Stimulated activated CD8-positive, alpha-beta memory T cell treated with anti-CD3 and anti-CD28 coated beads, Interleukin-2, amount 100 ng/mL, for 1 hour (primary cell): ENCODE measurements around the gene TTC7B.

Experiments
- DNase-seq, 2 donors: peaks; one replicate each; pipeline ENCODE4 v3.0.0-alpha.2; 2020; ENCODE audit warnings: low read depth in 2 of 2

The TTC7B gene

GRCh38 chr14:90575781-90576180 lies 240.4 kb downstream of the TTC7B start:
- DNase-seq: no peak

DNA sequence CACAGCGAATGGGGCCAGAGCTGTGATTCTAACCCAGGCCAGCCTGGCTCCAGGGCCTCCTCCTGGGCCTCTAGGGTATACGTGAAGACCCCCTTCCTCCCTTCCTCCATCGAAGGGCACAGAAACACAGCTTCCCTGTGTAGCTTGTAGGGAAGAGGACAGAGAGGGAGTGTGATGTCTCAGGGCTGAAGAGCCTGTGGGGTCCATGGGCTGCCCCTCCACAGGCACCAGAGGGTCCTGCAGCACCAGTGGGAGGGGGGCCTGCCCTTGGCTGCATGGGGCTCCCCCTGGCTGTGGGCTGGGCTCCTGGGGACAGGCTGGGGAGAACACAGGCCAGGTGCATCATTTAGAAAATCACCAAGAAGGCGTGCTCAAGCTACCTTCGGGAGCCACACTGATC lies 240.9 kb downstream of the TTC7B start:
- no peak for DNase-seq

- no peak for DNase-seq
These were observed 241.8 kb downstream of the TTC7B start for GRCh38 chr14:90574188-90575131.

DNA sequence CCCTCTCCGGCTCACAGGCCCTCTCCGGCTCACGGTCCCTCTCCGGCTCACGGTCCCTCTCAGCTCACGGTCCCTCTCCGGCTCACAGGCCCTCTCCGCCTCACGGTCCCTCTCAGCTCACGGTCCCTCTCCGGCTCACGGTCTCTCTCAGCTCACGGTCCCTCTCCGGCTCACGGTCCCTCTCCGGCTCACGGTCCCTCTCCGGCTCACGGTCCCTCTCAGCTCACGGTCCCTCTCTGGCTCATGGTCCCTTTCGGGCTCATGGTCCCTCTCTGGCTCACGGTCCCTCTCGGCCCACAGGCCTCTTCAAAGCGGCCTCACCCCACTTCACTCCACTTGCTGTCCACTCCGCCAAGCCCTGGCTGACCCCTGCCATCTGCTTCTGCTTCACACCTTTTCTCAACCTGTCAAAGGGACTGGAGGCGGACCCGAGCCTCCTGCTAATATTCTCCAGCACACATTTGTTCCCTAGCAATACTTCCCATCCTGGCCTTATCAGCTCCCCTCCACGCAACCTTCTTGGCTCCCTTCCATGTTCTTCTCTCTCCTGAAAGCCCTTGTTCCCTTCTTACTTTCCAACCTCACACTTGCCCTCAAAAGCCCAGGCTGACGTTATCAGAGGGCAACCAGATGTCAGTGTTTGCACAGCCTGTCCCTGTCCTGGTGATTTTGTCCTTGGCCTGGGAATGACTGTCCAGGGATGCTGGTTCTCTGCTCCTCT lies 242.7 kb downstream of the TTC7B start:
- DNase-seq: no peak

GRCh38 chr14:90572441-90573150 lies 243.6 kb downstream of the TTC7B start:
- no peak for DNase-seq

DNA sequence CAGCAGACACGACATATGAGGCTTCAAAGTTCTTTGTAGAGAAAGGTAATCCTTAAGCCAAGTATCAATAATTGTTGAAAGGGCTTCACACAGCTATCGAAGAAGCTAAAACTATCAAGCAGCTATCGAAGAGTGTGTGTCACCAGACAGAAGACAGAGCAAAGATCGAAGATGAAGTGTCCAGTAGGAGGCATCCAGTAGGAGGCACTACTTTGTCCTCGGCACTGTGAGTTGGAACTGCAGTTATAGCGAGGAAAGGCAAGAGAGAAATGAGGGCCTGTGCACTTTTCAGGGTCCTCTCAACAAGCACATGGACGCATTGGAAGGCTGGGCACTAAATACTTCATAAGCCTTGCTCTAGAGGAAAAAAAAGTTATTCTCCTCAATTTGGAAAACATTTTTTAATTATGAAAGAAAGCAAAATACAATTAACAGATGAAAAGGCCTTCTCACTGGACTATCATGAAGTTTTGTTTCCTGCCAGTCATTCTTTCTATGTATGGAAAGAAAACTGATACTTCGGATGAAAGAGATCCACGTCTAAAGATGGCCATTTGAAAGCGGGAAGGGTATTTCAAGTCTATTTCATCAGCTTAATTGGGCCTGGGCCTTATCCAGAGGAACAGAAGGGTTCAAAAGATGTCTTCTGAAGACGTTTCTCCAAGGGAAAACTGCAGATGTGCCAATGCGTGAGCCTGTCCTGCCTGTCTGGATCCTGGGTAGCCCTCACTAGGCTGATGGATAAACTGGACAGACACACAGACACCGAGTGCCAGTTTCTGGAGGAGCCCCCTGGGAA lies 244.9 kb downstream of the TTC7B start:
- no peak for DNase-seq

GRCh38 chr14:90570461-90570860 lies 245.8 kb downstream of the TTC7B start:
- DNase-seq: no peak

- DNase-seq: no peak
These were observed 246.4 kb downstream of the TTC7B start for GRCh38 chr14:90569606-90570387.

- no peak for DNase-seq
These were observed 247.0 kb downstream of the TTC7B start for GRCh38 chr14:90569201-90569600.

DNA sequence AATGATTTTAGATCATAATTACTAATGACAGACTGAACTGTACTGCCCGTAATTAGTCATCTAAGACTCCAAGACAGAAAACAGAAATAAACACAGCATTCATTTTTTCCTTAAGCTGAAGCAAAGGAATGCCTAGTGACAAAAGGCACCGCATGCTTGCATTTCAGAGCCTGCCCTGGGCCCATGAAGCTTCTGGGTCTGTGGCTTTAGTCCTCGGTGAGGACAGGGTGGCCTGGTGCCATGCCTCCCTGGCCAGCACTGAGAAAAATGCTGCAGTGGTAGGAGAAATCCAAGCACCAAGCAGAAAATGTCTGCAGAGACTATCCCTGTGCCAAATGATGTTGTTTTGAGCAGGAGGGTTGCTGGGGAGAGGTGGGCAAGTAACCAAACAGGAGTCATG lies 247.8 kb downstream of the TTC7B start:
- no peak for DNase-seq

GRCh38 chr14:90567991-90568390 lies 248.2 kb downstream of the TTC7B start:
- DNase-seq: no peak

DNA sequence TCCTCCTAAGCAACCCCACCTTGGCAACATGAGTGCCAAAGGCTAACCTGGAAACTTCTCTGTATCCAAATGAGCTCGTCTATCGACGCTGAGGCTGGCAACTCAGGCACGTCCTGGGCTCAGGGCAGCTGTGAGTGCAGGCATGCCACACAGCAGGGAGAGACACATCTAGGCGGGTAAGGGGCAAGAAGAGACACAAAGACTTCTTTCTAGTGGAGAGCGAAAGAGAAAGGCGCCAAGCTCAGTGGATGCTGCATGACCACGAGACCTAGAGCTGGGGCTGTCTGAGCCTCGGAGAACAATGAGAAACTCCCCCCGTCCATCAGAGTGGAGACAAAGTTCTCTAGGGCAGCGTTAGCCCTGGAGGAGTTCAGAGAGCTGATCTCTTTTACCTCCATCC lies 249.0 kb downstream of the TTC7B start:
- no peak for DNase-seq

- DNase-seq: no peak
These were observed 249.7 kb downstream of the TTC7B start for GRCh38 chr14:90566481-90566880.

GRCh38 chr14:90564496-90564895 lies 251.7 kb downstream of the TTC7B start:
- no peak for DNase-seq

GRCh38 chr14:90562652-90563051 lies 253.6 kb downstream of the TTC7B start:
- no peak for DNase-seq

- no peak for DNase-seq
These were observed 254.3 kb downstream of the TTC7B start for GRCh38 chr14:90561920-90562319.

- no peak for DNase-seq
These were observed 255.2 kb downstream of the TTC7B start for GRCh38 chr14:90560991-90561390.

DNA sequence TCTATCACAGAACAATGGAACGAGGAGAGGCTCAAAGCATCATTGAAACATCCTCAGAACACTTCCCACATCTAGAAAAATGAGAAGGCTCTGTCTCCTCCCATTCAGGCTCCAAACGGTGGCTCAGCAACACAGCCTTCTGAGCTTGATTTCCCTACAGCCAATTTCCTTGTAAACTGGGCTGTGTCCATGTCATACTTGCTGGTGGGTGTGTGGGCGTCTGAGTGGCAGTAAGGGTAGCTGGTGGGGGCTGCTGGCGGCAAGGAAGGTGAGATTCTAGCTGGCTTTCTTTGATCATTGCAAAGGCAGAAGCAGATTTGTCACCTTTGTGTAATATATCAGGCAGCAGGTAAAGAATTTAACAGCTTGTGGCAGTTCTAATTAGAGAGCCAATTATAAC lies 255.7 kb downstream of the TTC7B start:
- no peak for DNase-seq

DNA sequence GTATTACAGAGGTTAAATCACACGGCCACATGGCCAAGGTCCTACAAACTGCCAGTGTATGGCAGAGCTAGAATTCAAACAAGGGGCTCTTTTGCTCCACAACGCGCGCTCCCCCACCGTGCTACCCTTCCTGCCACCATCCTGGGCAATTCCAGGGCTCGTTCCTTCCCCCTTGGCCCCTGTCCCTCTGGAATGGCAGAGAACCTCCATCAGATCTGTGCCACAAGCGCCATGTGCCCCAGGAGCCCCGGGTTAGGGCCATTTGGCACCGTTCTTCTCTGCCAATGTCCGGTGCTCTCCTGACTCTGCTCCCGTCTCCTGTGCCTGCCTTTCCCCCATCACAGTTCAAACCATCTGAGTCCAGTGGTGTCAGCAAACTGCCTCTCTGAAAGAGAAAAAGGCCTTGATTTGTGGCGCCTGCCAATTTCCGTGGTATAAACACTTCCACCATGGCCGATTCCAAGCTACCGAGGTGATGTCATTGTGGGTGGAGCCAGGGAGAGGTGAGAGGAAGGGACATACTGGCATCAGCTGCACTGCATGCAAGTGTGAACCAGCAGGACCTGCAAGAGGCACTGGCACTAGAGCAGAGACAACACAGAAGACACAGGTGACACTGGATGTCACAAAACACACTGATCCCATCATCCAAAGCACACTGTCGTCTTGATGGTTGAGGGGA lies 256.3 kb downstream of the TTC7B start:
- no peak for DNase-seq

DNA sequence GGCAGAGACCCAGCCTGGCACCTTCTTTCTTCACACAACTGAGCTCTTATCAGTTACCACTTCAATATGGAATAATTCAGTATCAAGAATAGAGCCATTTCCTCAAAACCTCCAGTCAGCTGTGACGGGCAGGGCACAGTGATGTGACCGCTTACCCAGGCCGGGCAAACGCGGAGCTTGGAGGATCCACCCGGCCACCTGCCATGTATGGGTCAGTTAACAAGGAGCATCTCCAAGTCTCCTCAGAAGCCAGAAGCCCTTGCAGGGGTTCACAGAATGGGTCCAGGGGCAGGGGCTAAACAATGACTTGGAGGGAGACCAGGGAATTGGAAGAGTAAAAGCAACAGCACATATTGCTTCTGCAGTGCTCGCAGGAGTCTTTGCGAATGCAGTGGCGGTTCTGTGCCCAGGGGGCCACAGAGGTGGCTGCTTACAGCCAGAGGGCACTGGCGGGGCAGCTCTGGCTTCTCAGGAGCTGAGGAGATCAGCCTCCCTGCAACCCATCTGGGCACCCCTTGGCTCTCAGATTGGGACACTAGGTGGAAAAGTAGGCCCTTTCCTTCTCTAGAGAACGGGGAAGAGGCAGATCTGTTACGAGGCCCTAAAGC lies 257.1 kb downstream of the TTC7B start:
- DNase-seq: no peak
